GOT3 (cell line): Measurements from ENCODE around the gene RAB31.
"Not testable (repeated sequence)": the region's sequence is repeated elsewhere in the genome, so short reads cannot be mapped to it uniquely, and the experiment has no call there.

ENCODE experiments used
- DNase-seq: peaks from one replicate; lab custom pipeline; 2025; ENCODE audit warnings: mixed read lengths; lab: John Stamatoyannopoulos, UW

The RAB31 gene, protein sequence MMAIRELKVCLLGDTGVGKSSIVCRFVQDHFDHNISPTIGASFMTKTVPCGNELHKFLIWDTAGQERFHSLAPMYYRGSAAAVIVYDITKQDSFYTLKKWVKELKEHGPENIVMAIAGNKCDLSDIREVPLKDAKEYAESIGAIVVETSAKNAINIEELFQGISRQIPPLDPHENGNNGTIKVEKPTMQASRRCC

DNA sequence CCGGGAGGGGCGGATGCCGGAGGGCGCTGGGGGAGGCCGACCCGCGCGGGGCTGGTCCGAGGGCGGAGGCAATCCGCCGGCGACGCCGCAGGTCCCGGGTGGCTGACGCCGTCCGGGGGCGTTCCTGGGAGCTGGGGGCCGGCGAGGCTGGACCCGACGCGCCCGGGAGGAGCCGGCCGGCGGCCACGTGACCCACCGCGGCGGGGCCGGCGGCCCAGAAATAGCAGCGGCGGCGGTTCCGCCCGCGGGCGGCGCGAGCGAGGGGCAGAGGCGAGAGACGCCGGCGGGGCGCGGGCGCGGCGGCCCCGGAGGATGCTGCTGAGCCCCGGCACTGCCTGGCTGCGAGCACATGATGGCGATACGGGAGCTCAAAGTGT lies at the start of gene RAB31:
RAB31 (plus strand) TSS at position 245 of the 377 bp plus-strand sequence; CDS start at position 350, 105 bp downstream.
- peak; percentile 12 for DNase-seq

DNA sequence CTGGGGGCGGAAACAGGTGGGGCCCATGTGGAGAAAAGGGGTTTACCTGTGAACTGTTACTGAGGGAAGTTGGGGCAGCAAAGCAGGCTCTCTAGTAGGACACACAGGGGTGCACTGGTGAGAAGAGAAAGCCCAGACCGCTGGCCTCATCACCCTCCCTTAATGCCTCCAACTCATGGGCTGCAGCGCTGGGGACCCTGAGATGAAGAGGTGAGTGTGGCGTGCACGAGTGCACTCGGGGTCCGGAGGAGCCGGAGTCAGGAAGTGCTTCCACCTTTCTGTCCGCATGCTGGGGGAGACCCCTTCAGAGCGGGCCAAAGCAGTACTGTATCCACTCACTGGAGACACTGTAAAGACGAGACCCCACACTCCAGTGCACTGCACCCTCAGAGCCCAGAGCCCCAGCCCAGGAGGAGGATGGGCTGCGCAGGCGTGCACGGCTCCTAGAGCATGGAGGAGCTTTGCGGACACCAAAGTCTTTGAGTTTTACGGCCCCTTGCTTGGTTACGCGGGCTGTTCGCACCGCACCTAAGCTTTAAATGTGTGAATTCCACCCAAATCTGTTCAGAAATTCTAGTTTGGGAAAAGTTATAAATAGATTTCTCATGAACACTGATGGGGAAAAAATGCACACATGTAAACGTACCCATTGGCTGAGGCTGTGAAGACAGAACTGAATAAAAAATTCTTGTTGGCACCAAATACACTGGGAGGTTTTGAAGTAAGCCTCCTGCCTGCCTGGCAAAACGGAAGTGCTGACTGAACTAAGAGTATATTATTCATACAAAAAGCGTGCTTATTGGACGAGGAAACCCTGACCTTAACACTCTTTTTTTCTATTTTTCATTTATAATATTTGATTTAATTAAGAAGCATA lies 48.4 kb upstream of the RAB31 start:
- DNase-seq = no peak

DNA sequence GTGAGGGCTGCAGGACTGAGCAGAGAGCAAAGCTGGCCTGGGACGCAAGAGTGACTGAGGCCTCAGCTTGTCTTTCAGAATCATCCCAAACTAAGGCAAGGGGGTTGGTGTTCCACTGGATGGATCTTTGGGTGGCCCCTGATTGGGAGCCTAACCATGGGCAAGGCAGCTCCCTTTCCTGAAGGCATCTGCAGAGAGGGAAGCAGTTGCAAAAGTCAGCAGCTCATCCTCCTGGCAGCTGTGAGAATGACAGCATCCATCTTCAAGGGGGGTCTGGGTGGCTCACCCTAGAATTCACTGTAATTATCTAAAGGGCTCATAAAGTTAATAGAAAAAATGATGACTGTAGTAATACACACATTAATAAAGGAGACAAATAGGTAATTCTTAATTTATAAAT lies 46.5 kb upstream of the RAB31 start:
- DNase-seq = no peak

DNA sequence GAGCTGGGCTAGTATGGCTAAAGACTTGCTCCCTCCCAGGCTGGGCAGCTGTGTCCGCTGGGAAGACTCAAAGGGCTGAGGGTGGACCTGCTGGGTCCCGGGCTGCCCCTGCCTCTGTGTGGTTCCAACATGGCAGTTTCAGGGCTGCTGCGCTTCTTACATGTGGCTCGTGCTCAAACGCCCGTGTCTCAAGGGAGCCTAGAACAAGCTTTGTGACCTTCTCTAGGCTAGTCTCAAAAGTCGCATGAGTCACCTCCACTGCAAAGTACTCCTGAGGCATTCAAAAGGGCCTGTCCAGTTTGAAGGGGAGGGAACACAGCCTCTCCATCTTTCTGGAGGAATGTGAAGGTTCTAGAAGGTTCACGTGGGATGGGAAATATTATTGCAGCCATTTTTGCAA lies 44.7 kb upstream of the RAB31 start:
- no peak for DNase-seq

DNA sequence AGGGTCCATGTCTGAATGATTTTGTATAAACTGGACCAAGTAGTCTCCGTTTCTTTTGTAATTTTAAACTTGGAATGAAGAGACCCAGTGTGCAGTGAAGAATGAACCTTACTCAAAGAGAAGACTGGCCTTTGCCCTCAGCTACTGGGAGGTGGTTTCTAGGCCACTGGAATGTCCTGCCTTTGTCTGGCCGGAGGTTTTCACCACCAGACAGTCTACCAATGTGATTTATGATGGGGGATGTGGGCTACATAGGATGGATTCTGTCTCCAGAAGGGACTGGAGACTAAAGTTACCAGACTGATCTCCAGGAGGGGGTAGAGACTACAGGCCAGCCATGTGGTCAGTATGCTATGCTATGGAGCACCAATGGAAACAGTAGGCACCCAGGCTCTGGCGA lies 42.8 kb upstream of the RAB31 start:
- no peak for DNase-seq

DNA sequence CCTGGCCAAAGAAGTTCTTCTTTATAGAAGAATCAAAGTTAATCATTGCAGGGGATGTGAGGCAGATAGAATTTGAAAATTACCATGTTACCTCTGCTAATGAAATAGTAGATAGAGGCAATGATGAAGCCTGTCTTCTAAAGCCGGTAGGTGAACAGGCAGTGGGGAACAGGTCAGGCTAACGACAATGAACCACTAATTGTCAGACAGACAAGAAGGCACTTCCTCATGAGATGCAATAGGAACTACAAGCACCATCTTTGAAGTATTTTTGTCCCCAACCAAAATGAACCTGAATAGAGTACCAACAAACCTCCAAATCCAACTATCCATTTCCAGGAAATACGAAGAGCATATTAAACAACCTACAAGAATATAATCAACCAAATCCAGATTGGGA lies 41.6 kb upstream of the RAB31 start:
- DNase-seq = no peak

DNA sequence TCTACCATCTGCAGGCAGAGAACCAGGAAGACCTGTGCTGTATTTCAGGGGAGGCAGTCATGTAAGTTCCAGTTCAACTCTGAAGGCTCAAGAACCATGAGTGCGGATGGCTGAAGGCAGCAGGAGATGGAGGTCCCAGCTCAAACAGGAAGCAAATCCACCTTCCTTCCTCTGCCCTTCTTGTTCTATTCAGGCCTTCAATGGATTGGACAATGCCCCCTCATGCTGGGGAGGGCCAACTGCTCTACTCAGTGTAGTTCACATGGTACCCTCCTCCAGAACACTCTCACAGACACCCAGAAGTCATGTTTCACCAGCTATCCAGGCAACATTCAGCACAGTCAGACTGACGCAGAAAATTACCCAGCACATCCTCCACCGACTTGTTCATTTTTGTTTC lies 39.1 kb upstream of the RAB31 start:
- DNase-seq = no peak

DNA sequence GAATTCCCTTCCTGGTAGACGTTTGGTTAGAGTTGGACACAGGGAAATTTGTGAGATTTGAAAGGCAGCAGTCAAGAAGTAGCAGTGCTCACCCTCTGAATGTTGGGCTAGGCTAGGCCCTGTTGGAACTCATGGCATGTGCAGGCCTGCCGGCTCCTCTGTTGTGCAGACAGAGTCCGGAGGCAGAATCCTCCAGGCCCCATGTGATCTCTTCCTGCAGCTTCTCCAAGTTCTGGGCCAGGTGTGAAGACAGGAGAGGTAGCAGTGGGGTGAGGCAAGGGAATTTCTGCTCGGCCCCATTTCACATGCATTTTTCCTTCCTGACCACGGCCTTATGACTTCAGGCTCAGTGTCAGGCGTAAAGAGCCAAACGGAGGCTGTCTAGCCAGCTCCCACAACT lies 36.9 kb upstream of the RAB31 start:
- DNase-seq = no peak

DNA sequence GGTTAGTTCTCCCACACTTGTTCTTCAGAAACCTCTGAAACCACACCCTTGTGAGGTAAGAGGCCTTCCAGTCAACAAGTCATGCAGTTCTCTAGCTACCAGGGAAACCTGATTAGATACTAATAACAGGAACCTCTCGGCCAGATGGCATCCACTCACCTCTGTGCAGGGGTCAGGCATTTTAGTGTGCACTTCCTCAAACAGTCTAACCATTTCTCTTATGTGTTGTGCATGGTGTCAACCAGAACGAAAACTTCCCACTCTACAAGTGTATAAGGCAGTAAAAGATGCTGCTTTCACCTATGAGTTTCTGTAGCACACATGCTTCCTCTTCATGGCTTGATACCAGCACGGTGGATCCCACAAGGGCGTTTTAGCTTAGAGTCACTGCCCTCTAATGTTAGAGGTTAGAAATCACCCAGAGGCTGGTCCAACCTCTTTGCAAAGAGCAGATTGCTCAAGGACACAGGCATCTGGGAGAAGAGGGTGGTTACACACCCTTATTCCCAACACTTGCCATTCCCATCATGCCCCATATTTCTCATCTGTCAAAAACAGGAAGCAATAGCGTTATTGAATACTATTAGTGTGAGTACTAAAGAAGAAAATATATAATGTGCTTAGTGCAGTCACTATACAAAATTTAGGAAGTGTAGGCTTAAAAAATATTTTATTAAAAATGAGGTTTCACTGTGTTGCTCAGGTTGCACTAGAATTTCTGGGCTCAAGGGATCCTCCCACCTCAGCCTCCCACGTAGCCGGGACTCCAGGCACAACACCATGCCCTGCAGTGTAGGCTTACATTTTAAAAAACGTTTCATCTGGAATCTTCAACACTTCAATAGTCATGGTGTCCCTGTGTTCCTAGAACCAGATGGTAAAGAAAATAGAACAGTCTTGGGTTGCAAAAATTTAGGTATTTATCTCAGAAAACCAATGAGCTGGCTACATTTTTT lies 34.5 kb upstream of the RAB31 start:
- DNase-seq = no peak

DNA sequence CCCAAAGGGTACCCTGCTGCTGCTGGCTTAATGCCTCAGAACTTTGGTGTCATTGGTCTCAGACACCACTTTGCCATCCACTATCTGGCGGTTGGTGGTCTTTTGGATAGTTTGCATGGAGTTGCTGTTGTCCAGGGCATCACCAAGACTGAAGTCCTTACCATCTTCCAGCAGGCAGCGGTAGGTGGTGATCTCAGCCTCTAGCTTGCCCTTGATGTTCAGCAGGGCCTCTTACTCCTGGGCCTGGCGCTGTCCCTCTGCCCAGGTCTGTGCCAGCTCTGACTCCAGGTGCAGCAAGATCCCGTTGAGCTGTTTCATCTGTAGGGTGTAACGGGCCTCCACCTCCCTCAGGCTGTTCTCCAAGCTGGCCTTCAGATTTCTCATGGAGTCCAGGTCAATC lies 29.9 kb upstream of the RAB31 start:
- DNase-seq = not testable (repeated sequence)

DNA sequence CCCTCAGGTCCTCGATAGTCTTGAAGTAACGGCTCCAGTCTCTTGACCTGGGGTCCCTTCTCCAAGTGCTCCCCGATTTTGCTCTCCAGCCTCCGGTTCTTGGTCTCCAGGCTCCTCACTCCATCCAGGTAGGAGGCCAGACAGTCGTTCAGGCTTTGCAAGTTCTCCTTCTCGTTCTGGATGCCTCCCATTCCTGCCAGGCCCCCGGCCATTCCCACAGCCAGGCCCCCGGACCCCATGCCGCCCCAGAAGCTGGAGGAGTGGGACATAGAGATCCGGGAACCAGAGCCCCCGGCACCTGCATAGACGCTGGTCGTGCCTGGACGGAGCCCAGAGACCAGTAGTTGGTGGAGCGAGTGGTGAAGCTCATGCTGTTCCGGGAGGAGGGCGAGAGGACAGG lies 29.0 kb upstream of the RAB31 start:
- no peak for DNase-seq

DNA sequence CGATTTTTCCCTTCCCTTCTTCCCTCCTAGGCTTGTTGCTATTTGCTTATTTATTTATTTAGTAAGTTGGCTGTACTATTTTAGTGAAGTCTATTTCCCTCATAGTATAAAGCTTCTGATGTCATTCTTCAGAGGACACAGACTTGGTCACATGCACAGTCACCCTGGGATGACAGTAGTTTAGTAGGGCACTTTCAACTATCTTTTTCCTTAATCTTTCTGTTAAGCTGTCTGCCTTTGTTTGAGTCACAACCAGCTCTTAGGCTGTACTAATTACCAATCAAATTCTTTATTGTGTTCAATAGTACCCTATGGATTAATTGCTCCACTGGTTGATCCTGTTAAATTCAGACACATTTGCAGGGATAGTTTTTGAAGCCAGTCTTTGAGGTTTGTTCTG lies 26.9 kb upstream of the RAB31 start:
- DNase-seq = no peak

DNA sequence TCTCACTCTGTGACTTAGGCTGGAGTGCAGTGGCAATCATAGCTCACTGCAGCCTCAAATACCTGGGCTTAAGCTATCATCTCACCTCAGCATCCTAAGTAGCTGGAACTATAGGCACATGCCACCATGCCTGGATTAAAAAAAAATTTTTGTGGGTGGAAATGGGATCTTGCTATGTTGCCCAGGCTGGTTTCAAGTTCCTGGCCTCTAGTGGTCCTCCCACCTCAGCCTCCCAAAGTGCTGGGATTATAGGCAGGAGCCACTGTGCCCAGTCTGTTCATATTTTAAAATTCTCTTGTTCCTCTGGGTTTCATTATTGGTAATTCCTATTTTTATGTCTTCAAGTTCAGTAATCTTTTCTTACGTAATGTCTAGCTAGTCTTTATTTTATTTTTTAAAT lies 25.5 kb upstream of the RAB31 start:
- no peak for DNase-seq

DNA sequence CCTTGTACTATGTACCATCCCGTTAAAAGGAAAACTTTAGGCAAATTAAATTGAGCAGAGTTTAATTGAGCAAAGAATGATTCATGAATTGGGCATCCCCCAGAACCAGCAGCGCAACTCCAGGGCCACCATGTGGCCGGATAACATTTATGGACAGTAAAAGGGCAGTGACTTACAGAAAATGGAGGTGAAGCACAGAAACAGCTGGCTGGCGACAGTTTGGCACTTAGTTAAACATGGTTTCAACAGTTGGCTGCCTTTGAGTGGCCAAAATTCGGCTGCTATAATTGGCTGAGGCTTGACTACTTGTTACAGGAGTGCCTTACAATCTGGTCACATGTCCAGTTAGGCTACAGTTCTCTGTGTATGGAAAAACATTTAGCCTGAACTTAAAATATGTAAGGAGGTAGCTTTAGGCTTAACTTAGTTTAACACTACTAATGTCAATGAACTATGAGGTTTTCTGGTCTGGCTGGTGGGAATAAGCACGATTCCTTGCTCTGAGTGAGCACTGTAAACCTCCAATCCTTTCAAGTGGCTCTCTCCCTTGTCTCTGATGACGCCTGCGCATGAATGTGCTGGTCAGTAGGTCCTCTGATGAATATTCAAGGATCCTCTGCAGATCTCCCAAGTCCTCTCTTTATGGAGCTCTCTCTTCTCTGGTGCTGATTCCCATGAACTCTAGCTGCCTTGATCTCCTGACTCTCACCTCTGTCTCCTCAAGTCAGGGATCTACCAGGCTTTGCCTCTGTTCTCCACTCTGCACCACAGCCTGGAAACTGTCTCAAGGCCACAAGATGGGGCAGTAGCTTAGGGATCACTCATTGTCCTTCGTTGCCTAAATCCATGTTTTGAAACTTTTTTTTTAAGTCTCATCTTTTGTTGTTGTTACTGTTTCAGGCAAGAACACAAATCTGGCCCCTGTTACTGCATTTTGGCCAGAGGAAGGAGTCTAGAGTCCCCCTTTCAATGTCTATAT lies 24.4 kb upstream of the RAB31 start:
- DNase-seq = peak; percentile 1

DNA sequence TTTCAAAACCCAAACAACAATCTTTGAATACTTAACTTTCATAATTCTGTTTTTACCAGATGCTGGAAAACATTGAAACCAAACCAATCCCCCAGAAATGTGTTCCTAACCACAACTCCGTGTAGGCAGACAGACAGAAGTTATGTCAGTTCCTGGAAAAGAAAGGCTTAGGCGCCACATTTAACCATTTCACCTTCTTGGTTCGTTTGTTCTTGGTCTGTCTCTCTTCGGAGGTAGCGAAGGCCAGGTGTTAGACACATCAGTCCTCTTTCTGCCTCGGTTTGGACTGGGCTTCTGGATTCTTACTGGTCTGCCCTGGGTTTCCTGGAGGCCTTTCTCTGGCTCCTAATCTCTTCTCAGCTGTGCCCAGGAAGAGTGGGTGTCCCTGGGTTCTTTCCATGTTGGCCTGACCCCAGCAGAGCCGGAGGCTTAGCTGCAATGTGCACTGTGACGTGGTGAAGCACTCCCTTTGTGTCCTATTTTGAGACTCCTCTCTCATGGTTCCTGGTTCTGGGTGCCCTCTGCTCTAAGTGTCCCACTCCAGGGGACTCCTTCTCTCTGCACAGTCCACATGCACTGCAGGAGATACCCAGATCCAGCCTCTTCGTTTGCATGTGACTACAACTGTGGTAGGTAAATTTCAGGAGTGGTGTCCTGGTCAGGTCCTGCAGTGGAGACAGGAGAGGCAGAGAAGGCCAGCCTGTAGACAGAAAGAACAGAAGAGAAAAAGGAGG lies 23.1 kb upstream of the RAB31 start:
- no peak for DNase-seq

DNA sequence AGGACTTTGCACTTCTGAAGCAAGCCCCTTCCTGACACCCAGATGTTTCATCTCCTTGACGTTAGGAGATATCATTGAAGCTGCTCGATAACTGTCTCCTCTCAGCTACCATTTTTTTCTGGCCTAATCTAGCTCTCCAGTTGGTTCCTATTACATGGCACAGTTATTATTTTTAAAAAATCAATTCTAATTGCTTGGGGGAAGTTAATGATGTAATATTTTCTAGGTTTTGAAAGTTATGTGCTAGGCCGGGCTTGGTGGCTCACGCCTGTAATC lies 22.5 kb upstream of the RAB31 start:
- no peak for DNase-seq

DNA sequence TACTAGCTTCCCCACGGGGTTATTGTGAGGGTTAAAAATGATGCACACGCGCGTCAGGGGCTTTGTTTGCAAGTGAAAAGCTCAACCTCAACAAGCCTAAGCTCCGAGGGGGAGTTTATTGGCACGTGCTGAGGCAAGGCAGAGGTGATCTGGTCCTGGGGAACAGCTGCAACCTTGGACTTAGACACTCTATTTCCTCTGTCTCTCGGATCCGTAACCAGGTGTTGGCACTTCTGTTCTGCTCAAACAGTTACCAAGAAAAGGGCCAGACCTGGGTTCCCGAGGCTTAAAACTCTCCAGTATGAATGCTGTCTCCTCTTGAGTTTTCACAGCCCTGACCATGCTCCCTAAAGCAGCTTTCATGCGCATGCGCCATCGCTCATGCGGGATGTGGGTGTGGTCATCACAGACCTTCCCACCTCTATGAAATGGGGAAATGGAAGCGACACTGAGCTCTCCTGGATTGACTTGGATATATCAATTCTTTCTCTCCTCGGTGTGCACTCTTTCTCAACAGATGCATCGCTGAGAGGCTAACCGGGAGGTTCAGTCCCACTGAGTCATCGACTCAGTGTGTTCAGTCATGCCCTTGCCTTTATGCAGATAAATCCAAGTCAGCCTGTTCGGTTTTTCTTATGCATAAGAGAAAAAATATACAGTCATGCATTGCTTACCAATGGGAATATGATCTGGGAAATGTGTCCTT lies 19.9 kb upstream of the RAB31 start:
- no peak for DNase-seq

DNA sequence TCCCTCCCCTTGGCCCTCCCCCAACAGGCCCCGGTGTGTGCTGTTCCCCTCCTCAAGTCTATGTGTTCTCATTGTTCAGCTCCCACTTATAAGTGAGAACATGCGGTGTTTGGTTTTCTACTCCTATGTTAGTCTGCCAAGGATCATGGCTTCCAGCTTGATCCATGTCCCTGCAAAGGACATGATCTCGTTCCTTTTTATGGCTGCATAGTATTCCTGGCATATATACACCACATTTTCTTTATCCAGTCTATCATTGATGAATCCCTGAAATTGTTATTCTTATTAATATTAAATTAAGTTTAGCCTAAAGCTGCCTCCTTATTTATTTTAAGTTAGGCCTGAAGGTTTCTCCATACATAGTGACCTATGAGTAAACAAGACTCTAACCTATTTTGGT lies 18.8 kb upstream of the RAB31 start:
- no peak for DNase-seq

DNA sequence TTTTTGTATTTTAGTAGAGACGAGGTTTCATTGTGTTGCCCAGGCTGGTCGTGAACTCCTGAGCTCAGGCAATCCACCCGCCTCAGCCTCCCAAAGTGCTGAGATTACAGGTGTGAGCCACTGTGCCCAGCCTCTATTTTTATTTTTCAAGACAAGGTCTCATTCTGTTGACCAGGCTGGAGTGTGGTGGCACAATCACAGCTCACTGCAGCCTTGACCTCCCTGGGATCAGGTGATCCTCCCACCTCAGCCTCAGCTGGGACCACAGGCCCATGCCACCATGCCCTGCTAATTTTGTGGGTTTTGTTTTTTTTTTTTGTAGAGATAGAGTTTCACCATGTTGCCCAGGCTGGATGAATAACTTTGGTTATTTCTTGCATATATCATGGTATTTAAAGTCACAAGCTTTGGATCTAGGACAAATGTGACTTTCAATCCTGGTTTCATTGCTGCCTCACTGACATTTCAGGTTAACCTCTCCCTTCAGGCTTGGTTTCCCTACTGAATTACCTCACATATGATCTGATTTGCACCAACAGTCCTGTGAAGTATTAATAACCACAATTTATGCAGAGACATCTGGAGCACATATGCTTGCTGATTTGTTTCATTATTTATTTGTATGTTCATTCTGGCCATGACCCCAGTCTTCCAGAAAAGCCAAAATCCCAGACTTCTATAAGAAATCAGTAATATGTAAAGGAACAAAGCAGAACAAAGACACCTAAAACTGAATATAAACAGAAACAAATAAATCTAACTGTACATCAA lies 17.5 kb upstream of the RAB31 start:
- DNase-seq = no peak

DNA sequence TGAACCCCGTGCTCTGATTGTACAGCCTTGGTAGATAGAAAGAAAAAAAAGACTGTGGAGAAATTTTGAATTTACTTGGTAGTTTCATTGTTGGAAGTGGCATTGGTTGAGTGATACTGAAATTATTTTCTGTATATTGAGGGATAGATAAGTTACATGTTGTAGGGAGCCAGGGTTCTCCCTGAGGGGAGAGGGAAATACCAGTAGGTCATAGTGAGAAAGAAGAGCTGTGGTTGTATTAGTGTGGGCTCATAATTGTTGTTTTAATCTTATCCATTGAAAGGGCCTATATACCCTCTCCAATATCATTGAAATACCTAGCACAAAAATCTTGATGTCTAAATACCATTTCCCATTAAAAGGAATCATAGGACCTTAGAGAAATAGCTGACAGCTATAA lies 16.9 kb upstream of the RAB31 start:
- DNase-seq = no peak
